ENCODE results near the gene HMCN2. TPM values are rescaled to one million over a fixed set of nuclear protein-coding genes. Genes with fewer than 3 reads are reported as not detected.

HMCN2 gene
- total and polyA plus RNA-seq, 4 donors: 0.24 to 1.8 (median 0.29) TPM

DNA sequence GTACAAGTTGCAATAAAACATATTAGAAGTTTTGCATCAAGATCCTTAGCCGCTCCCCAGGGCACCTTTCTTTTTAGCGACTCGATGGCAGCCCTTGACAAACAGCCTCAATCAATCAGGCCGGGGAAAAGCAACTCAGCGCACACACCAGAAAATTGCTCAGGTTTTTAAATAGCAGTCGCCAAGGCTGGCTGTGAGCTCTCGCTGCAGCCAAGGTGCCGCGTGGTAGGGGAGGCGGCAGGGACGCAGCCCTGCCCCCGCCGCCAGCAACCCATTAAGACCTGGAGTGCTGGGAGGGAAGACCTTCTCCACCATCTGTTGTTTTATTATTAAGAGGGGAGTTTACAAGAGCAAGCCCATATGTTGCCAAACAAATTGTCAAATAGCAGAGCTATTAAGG is 201.8 kb downstream of the HMCN2 start:
- no peaks in the 10 kb centered on the region for H3K27me3 ChIP-seq (ENCODE audit: control insufficient read depth in 4 of 4, insufficient read depth in 4 of 4, low read length in 3 of 4)

DNA sequence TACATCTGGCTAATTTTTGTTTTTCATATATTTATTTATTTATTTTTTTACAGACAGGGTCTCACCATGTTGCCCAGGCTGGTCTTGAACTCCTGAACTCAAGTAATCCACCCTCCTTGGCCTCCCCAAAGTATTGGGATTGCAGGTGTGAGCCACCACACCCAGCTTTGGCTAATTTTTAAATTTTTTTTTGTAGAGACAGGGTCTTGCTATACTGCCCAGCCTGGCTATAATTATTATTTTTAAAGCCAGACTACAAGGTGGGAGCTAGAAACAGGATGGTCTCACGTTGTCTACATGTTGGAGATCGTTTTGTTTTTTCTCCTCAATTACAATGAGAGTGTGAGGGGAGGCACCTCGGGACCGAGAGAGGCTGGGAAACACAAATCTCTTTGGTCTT is 203.0 kb downstream of the HMCN2 start:
- WGBS: 69% methylated on average over 4 of the region's 4 CpGs
- H3K4me1 ChIP-seq (ENCODE audit: control insufficient read depth in 4 of 4, insufficient read depth in 4 of 4, low read length in 3 of 4): peaks cover 7 to 29% (median 19%) of the 10 kb centered on the region in 4 donors
- H3K36me3 ChIP-seq (ENCODE audit: control insufficient read depth in 4 of 4, insufficient read depth in 3 of 4, low read depth in 1 of 4, low read length in 3 of 4): peaks cover 20 to 44% (median 34%) of the 10 kb centered on the region in 4 donors
- H3K27ac ChIP-seq (ENCODE audit: low read depth in 1 of 2, low read length in 2 of 2): no peak overlapping the region
- no peaks in the 10 kb centered on the region for H3K9me3 ChIP-seq (ENCODE audit: control insufficient read depth in 4 of 4, low read length in 3 of 4)
- H3K4me3 ChIP-seq (ENCODE audit: low read depth in 1 of 3, low read length in 3 of 3): no peak overlapping the region
- no peak for DNase-seq (ENCODE audit: low spot score)
- H3K27me3 ChIP-seq (ENCODE audit: control insufficient read depth in 4 of 4, insufficient read depth in 4 of 4, low read length in 3 of 4): no peaks in the 10 kb centered on the region
- H3K9ac ChIP-seq (ENCODE audit: low read depth in 1 of 2, low read length in 2 of 2): no peak overlapping the region
- TF ChIP-seq NR2F2 (IDR thresholded peaks at IDR 0.05) (no peak), GABPA (IDR thresholded peaks at IDR 0.05 in 1 of 2, conservative IDR thresholded peaks at IDR 0.05 in 1 of 2) (no peak), RAD21 (IDR thresholded peaks at IDR 0.05) (no peak)

More for the DNA sequence above, 201.8 kb downstream of the HMCN2 start:
- Histone ChIP-seq H3K9ac (ENCODE audit: low read depth in 1 of 2, low read length in 2 of 2) (no peak overlapping the region), H3K36me3 (ENCODE audit: control insufficient read depth in 4 of 4, insufficient read depth in 3 of 4, low read depth in 1 of 4, low read length in 3 of 4) (peaks cover 20 to 46% (median 39%) of the 10 kb centered on the region in 4 donors), H3K4me1 (ENCODE audit: control insufficient read depth in 4 of 4, insufficient read depth in 4 of 4, low read length in 3 of 4) (peaks cover 7 to 38% (median 25%) of the 10 kb centered on the region in 4 donors), H3K4me3 (ENCODE audit: low read depth in 1 of 3, low read length in 3 of 3) (no peak overlapping the region), H3K9me3 (ENCODE audit: control insufficient read depth in 4 of 4, low read length in 3 of 4) (no peaks in the 10 kb centered on the region), H3K27ac (ENCODE audit: low read depth in 1 of 2, low read length in 2 of 2) (peak overlapping the region; percentile 39 to 54)
- no peak for DNase-seq (ENCODE audit: low spot score)
- TF ChIP-seq, protein P1, sequence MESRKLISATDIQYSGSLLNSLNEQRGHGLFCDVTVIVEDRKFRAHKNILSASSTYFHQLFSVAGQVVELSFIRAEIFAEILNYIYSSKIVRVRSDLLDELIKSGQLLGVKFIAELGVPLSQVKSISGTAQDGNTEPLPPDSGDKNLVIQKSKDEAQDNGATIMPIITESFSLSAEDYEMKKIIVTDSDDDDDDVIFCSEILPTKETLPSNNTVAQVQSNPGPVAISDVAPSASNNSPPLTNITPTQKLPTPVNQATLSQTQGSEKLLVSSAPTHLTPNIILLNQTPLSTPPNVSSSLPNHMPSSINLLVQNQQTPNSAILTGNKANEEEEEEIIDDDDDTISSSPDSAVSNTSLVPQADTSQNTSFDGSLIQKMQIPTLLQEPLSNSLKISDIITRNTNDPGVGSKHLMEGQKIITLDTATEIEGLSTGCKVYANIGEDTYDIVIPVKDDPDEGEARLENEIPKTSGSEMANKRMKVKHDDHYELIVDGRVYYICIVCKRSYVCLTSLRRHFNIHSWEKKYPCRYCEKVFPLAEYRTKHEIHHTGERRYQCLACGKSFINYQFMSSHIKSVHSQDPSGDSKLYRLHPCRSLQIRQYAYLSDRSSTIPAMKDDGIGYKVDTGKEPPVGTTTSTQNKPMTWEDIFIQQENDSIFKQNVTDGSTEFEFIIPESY (IDR thresholded peaks at IDR 0.05): no peak
- TF ChIP-seq, protein P2, sequence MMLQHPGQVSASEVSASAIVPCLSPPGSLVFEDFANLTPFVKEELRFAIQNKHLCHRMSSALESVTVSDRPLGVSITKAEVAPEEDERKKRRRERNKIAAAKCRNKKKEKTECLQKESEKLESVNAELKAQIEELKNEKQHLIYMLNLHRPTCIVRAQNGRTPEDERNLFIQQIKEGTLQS (IDR thresholded peaks at IDR 0.05): no peak
- no peak for TF ChIP-seq EGR1 (IDR thresholded peaks at IDR 0.05; ENCODE audit: low read depth in 2 of 2)
- TF ChIP-seq, protein P3, sequence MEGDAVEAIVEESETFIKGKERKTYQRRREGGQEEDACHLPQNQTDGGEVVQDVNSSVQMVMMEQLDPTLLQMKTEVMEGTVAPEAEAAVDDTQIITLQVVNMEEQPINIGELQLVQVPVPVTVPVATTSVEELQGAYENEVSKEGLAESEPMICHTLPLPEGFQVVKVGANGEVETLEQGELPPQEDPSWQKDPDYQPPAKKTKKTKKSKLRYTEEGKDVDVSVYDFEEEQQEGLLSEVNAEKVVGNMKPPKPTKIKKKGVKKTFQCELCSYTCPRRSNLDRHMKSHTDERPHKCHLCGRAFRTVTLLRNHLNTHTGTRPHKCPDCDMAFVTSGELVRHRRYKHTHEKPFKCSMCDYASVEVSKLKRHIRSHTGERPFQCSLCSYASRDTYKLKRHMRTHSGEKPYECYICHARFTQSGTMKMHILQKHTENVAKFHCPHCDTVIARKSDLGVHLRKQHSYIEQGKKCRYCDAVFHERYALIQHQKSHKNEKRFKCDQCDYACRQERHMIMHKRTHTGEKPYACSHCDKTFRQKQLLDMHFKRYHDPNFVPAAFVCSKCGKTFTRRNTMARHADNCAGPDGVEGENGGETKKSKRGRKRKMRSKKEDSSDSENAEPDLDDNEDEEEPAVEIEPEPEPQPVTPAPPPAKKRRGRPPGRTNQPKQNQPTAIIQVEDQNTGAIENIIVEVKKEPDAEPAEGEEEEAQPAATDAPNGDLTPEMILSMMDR (IDR thresholded peaks at IDR 0.05; ENCODE audit: low read depth, low read length, missing input control): no peak
- no peak for TF ChIP-seq JUND (IDR thresholded peaks at IDR 0.05)
- no peak for TF ChIP-seq YY1 (IDR thresholded peaks at IDR 0.05)
- TF ChIP-seq TAF1 (conservative IDR thresholded peaks at IDR 0.05): no peak
- TF ChIP-seq FOXA1 (IDR thresholded peaks at IDR 0.05): no peak
- 71% methylated on average over 13 of the region's 13 CpGs for WGBS

DNA sequence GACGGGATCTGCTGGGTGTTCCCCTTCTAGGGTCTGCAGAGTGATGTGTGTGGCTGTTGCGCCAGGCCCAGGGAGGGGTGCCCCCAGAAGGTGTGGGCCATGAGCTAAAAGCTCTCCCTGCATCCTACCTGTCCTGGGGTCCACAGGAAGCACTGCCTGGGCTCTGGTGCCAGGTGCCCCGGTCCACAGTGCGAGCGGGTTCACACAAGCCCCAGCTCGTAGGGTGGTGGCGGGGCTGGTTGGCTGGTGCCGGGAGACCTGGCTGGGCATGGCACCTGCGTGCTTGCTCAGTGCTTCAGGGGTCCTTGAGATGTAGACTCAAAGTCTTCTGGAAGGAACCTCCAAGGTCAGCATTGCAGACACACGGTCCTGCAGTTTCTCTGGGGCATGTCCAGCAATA is 204.7 kb downstream of the HMCN2 start:
- WGBS: 91% methylated on average over 10 of the region's 10 CpGs
- DNase-seq (ENCODE audit: low spot score): no peak
- TF ChIP-seq, protein P4, sequence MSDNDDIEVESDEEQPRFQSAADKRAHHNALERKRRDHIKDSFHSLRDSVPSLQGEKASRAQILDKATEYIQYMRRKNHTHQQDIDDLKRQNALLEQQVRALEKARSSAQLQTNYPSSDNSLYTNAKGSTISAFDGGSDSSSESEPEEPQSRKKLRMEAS (IDR thresholded peaks at IDR 0.05): no peak
- TF ChIP-seq RAD21 (IDR thresholded peaks at IDR 0.05) (no peak), HNF4A (conservative IDR thresholded peaks at IDR 0.05) (no peak), SP1 (IDR thresholded peaks at IDR 0.05) (no peak)
- Histone ChIP-seq H3K36me3 (ENCODE audit: control insufficient read depth in 4 of 4, insufficient read depth in 3 of 4, low read depth in 1 of 4, low read length in 3 of 4) (peaks cover 17 to 53% (median 41%) of the 10 kb centered on the region in 4 donors), H3K27ac (ENCODE audit: low read depth in 1 of 2, low read length in 2 of 2) (no peak overlapping the region), H3K4me1 (ENCODE audit: control insufficient read depth in 4 of 4, insufficient read depth in 4 of 4, low read length in 3 of 4) (peaks cover 7 to 20% (median 14%) of the 10 kb centered on the region in 4 donors), H3K9ac (ENCODE audit: low read depth in 1 of 2, low read length in 2 of 2) (no peak overlapping the region), H3K27me3 (ENCODE audit: control insufficient read depth in 4 of 4, insufficient read depth in 4 of 4, low read length in 3 of 4) (no peaks in the 10 kb centered on the region), H3K9me3 (ENCODE audit: control insufficient read depth in 4 of 4, low read length in 3 of 4) (no peaks in the 10 kb centered on the region), H3K4me3 (ENCODE audit: low read depth in 1 of 3, low read length in 3 of 3) (no peak overlapping the region)

All from liver (tissue), 9 donors.